ENCODE results near the gene SLC33A1. TPM values are rescaled to one million over a fixed set of nuclear protein-coding genes. Genes with fewer than 3 reads are reported as not detected.

The SLC33A1 gene
- total and polyA plus RNA-seq, 5 experiments from 2014 or later, result 11.2 to 32.2 (median 15.2) TPM

DNA sequence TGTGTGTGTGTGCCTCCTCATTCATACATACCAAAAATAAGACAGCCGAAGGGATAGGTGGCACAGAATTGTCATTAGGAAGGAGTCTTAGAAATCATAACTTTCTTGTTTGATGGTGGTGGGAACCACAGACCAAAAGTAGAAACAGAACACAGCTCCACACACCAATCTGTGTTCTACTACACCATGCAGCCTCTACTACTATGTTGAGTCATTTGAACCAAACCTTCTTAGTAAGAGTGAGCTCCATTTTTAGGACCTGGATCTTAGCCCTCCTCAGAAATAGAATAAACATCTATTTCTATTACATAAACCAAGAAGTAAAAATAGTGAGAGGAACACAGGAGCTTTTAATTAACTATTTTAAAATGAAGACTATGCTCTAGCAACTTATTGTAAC is 81.4 kb downstream of the SLC33A1 start:
- peaks cover 0 to 2% (median 0%) of the 10 kb centered on the region in 9 donors for H3K9me3 Mint-ChIP-seq
- H3K4me1 Mint-ChIP-seq, result no peaks in the 10 kb centered on the region
- ATAC-seq (no peak), DNase-seq (no peak)
- H3K36me3 Mint-ChIP-seq, result peaks cover 12 to 66% (median 59%) of the 10 kb centered on the region in 3 donors
- H3K4me3 Mint-ChIP-seq, result no peak overlapping the region
- H3K27me3 Mint-ChIP-seq, result no peaks in the 10 kb centered on the region
- H3K27ac Mint-ChIP-seq, result no peak overlapping the region
- POLR2A ChIA-PET, result interaction anchor here (0.5 kb wide), 1 partner anchor 147 kb away, joined by 3 read pairs; no protein-coding TSS in a partner anchor

DNA sequence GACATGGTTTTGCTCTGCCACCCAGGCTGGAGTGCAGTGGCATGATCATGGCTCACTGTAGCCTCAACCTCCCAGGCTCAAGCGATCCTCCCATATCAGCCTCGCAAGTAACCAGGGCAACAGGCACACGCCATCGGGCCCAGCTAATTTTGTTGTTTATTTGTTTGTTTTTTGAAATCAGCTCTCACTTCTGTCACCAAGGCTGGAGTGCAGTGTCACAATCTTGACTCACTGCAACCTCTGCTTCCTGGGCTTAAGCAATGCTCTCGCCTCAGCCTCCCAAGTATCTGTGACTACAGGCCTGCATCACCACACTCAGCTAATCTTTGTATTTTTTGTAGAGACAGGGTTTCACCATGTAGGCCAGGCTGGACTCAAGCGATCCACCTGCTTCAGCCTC is 83.1 kb downstream of the SLC33A1 start:
- Mint-ChIP-seq H3K4me3 (no peak overlapping the region), H3K27me3 (no peaks in the 10 kb centered on the region), H3K9me3 (peaks cover 0 to 2% (median 0%) of the 10 kb centered on the region in 9 donors), H3K36me3 (peaks cover 12 to 70% (median 52%) of the 10 kb centered on the region in 3 donors), H3K4me1 (no peaks in the 10 kb centered on the region), H3K27ac (no peak overlapping the region)
- ATAC-seq (no peak), DNase-seq (no peak)
- POLR2A ChIA-PET, result no interaction called here

Other genes starting within 250 kb of the SLC33A1 start
- gene PLCH1, start 109.4 kb downstream of the SLC33A1 start, total RNA-seq, result not detected
- not detected for gene PLCH1, start 109.4 kb downstream of the SLC33A1 start, polyA plus RNA-seq
- 1 to 10 TPM; 3.5 to 4.3 TPM for gene C3orf33, start 48.1 kb downstream of the SLC33A1 start, total RNA-seq
- 1 to 10 TPM; 3.2 to 5.6 (median 4.4) TPM for gene C3orf33, start 48.1 kb downstream of the SLC33A1 start, polyA plus RNA-seq
- 10 to 100 TPM; 43.1 to 45.0 TPM for gene GMPS, start 16.2 kb upstream of the SLC33A1 start, total RNA-seq
- 10 to 100 TPM; 52.5 to 71.7 (median 60.7) TPM for gene GMPS, start 16.2 kb upstream of the SLC33A1 start, polyA plus RNA-seq

Measured in naive thymus-derived CD8-positive, alpha-beta T cell (primary cell).